GM19238 (cell line): Measurements from ENCODE around the gene RIBC1.
"Not testable (repeated sequence)": the region's sequence is repeated elsewhere in the genome, so short reads cannot be mapped to it uniquely, and the experiment has no call there.

ENCODE experiments used
- DNase-seq: peaks from one replicate; pipeline ENCODE4 v3.0.0; 2011; ENCODE audit warnings: low spot score; ENCODE audit not compliant: insufficient read length

The RIBC1 gene

GRCh38 chrX:53435997-53436396 lies 13.3 kb downstream of the RIBC1 start:
- DNase-seq: peak; percentile 72

- no peak for DNase-seq
These were observed 14.5 kb downstream of the RIBC1 start for GRCh38 chrX:53437206-53437605.

GRCh38 chrX:53438174-53438831 lies 15.6 kb downstream of the RIBC1 start:
- no peak for DNase-seq

- no peak for DNase-seq
These were observed 16.2 kb downstream of the RIBC1 start for GRCh38 chrX:53438832-53439230.

GRCh38 chrX:53440101-53440500 lies 17.4 kb downstream of the RIBC1 start:
- no peak for DNase-seq

GRCh38 chrX:53440621-53441517 lies 18.2 kb downstream of the RIBC1 start:
- no peak for DNase-seq

GRCh38 chrX:53441531-53442321 lies 19.1 kb downstream of the RIBC1 start:
- peak; percentile 73 for DNase-seq

- no peak for DNase-seq
These were observed 19.6 kb downstream of the RIBC1 start for GRCh38 chrX:53442322-53442631.

GRCh38 chrX:53445977-53446376 lies 23.3 kb downstream of the RIBC1 start:
- DNase-seq: no peak

- no peak for DNase-seq
These were observed 24.8 kb downstream of the RIBC1 start for GRCh38 chrX:53447441-53447840.

GRCh38 chrX:53449632-53450031 lies 27.0 kb downstream of the RIBC1 start:
- DNase-seq: no peak

GRCh38 chrX:53452812-53453211 lies 30.1 kb downstream of the RIBC1 start:
- DNase-seq: no peak

GRCh38 chrX:53456254-53456653 lies 33.6 kb downstream of the RIBC1 start:
- no peak for DNase-seq

GRCh38 chrX:53458082-53458481 lies 35.4 kb downstream of the RIBC1 start:
- no peak for DNase-seq

GRCh38 chrX:53468659-53469058 lies 46.0 kb downstream of the RIBC1 start:
- DNase-seq: not testable (repeated sequence)

- no peak for DNase-seq
These were observed 48.7 kb downstream of the RIBC1 start for GRCh38 chrX:53471346-53471745.

- no peak for DNase-seq
These were observed 52.0 kb downstream of the RIBC1 start for GRCh38 chrX:53474707-53475106.

- DNase-seq: no peak
These were observed 53.7 kb downstream of the RIBC1 start for GRCh38 chrX:53476371-53476770.

- no peak for DNase-seq
These were observed 56.6 kb downstream of the RIBC1 start for GRCh38 chrX:53479301-53479700.
